T-helper 2 cell (primary cell): Measurements from ENCODE around the gene UCHL1.
"Not testable (repeated sequence)": the region's sequence is repeated elsewhere in the genome, so short reads cannot be mapped to it uniquely, and the experiment has no call there.

ENCODE experiments used
- DNase-seq, 5 experiments: peaks; one replicate each; pipeline versions ENCODE4 v3.0.0 to v3.0.0-alpha.2; 2012 to 2022

UCHL1 gene

DNA sequence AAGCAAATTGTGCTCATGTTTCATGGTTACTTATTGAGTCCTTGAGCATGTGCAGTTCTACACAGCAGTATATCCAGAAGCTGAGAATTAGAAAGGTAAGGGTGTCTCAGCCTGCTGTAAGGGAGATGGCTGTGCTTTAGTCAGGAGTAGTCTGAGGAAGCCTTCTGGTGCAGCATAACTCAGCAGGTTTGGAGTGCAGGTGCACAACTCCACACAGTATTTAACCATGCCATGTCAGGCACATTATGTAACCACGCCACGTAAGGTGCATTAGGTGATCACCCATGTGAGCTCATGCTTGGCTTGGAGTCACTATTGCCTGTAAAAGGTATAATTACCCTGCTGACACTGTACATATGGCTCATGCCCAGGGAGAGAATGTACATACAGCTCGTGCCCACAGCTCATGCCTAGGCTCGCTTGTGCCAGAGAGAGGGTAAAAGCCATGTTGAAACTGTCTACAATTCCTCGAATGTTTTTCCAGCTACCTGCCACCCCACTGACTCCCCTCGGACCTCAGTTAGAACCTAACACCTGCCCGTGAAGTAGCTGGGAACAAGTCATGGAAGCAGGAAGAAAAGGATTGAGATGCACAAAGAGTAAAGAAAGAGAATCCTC, 37.8 kb downstream of the UCHL1 start:
- peak in 1 of 5 experiments; percentile 47 for DNase-seq

DNA sequence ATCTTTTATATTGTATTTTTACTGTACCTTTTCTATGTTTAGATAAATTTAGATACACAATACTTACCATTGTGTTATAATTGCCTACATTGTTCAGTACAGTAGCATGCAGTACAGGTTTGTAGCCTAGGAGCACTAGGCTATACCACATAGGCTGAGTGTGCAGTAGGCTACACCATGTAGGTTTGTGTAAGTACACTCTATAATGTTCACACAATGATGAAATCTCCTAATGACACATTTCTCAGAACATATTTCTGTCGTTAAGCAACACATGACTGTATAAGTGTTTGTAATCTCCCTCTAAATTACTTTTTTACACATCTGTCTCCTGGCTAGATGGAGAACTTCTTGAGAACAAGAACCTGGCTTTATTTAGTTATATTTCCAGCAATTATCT, 40.3 kb downstream of the UCHL1 start:
- DNase-seq, result no peak

DNA sequence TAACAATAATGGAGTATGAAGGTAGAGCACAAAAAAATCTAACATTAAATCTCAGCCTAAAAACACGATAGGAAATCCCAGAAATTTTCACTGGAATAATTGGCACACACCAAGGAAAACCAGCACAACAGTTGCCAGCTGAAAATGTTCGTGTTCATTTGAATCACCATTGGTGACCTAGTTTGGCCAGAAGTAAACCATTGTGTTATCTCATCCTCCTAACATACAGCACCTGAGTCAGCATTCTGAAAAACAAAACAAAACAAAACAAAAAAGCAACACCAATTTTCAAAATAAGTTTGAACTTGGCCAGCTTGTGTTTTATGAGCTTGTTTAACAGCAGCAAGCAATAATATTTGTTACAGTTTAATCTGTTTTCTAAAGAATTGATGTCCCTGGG, 41.1 kb downstream of the UCHL1 start:
- DNase-seq, result no peak

DNA sequence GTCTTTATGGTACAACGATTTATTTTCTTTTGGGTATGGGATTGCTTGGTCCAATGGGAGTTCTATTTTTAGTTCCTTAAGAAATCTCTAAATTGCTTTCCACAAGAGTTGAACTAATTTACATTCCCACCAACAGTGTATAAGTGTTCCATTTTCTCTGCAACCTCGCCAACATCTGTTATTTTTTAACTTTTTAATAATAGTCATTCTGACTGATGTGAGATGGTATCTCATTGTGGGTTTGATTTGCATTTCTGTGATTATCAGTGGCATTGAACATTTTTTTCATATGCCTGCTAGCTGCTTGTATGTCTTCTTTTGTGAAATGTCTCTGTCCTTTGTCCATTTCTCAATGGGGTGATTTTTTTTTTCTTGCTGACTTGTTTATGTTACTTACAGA, 42.8 kb downstream of the UCHL1 start:
- no peak for DNase-seq

DNA sequence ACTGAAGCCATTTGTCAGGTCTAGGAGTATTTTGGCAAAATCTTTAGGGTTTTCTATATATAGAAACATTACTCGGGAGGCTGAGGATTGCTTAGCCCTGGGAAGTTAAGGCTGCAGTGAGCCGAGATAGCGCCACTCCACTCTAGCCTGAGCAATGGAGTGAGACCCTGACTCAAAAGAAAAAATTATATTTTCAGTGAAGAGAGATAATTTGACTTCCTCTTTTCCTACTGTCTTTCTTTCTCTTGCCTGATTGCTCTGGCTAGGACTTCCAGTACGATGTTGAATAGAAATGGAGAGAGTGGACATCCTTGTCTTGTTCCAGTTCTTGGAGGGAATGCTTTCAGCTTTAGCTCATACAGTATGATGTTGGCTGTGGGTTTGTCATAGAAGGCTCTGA, 44.4 kb downstream of the UCHL1 start:
- no peak for DNase-seq

DNA sequence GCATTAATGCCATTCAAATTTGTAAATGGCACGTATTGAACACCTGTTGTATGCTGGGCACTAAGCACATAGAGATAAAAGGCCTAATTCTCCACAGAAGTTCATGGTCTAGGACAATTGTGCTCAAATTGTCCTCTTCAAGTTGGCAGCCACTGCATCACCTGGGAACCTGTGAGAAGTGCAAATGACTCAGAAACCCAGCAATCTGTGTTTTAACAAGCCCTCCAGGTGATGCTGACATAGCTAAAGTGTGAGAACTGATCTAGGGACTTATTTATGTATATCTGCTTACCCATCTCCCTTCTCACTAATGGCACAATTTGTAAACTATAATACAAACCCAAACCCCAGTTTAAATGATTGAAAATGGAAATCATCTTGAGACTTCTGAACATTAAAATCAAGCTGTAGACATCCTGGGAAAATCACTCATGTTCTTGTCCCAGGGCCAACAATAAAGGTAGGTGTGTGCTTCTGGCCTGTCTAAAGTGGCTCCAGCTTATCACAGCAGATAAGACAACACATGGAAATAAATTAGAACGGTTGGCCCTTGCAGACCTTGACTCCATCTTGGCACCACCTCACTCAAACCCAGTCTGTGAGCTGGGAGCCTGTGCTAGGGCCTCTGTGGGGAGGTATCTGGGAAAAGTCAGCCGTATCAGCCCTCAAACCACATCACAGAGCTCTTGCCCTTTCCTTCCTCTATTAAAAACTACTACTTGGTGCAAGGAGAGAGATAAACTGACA, 46.8 kb downstream of the UCHL1 start:
- DNase-seq, result no peak

DNA sequence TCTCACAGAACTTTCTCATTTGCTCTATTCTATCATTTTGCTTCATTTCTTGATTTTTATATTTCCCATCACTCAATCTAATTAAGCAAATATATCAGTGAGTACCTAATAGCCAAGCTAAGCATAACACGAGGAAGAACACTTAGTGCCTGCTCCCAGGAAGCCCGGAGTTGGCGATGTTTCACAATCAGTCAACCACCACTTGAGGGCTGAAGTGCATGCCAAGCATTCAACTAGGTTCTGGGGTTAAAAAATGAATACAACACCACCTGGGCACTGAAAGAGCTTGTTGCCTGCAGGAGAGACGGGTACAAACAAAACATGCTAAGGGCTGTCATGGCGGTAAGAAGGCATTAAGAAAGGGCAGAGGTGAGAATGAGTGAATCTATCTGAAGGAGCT, 47.5 kb downstream of the UCHL1 start:
- no peak for DNase-seq

DNA sequence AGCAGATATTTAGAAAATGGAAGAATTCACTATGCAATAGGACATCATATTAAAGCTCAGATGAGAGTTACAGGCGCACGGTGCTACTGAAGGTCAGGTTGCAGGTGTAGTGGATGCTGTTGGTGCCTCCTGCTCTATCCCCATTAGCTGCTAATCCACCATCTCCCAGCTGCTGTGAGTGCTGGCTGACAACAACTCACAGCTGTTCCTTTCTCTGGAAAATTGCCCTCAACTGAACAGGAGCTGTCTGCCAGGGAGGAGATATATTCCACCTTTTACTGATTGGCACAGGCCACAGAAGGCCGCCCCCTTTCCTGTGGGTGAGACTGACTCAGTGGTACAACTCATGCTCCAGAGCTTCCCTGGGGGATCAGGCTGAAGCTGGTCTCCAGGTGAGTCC, 48.7 kb downstream of the UCHL1 start:
- no peak for DNase-seq

DNA sequence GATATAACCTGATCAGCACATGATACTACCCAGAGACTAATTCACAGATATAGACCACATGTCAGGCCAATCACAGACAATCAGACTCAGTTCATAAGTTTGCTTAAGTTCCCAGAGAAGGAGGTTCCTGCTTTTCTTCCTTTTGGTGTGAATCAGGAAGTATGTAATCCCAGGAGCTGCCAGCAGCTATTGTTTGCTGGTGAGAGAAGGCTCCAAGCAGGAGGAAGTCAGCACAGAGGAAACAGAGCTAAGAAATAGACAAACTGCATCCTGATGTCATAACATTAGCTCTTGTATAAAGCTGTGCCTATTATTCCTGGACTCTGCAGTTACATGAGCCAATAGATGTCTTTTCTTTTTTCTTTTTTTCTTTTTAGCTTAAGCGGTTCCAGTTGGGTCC, 50.9 kb downstream of the UCHL1 start:
- DNase-seq, result no peak

DNA sequence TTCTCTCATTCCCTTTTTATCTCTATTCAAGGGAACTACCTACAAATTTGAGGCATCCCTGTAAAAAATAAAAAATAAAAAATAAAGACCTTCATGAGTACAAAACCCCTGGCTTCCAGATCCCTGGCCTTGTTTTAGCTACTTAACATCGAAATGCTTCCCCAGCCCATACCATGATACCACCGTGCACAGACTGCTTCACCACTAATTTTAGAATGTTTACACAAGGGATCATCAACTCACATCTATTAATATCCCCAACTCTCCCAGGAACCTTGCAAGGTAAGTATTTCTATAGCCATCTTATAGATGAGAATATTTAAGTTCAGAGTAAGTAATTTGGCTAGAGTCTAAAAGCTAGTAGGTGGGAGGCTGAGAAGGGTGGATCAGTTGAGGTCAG, 51.7 kb downstream of the UCHL1 start:
- no peak for DNase-seq

DNA sequence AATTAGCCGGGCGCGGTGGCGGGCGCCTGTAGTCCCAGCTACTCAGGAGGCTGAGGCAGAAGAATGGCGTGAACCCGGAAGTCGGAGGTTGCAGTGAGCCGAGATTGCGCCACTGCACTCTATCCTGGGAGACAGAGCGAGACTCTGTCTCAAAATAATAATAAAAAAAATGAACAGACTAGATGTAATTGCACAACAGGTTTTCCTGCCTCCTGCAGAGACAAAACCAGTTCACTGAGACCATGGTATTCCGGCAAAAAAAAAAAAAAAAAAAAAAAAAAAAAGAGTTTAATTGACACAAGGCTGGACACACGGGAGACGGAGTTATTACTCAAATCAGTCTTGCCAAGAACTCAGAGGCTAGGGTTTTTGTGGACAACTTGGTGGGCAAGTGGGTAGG, 58.7 kb downstream of the UCHL1 start:
- not testable (repeated sequence) for DNase-seq

DNA sequence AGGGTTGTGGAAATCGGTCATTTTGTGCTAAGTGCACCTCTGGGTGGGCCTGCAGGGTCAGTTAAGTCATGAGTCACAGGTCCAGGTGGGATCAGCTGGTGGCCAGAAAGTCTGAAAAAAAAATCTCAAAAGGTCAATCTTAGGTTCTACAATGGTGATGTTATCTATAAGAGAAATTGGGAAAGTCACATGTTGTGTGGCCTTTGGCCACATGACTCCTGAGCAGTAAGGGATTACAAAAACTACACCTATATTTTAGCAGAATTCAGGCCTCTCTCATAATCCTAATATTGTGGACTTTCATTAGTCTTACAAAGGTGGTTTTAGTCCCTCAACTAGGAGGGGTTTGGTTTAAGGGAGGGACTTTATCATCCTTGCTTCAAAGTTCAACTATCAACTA, 59.1 kb downstream of the UCHL1 start:
- DNase-seq, result no peak
